SU-DHL-6 (cell line): Measurements from ENCODE around the gene ATIC.
A peak's percentile ranks its signal among the peaks of the same experiment; 100 is the strongest.

Experiments
- CTCF ChIP-seq: fragments of 200-600 bp; sonication (generic); IDR thresholded peaks from one replicate; pipeline ENCODE4 v1.5.1; 2017; ENCODE audit warnings: antibody characterized with exemption, mild to moderate bottlenecking, low read length, moderate library complexity; ENCODE audit not compliant: insufficient read depth, poor library complexity, severe bottlenecking
- EZH2phosphoT487 ChIP-seq: fragments of 200-600 bp; sonication (generic), shearing (Covaris generic); conservative IDR thresholded peaks from 2 replicates; pipeline ENCODE4 v1.6.1; 2018; ENCODE audit warnings: mild to moderate bottlenecking, antibody characterized with exemption, low read length, moderate library complexity, mixed read lengths

GRCh38 chr2:215269397-215270117, 42.3 kb upstream of the ATIC start:
- TF ChIP-seq CTCF (peak; percentile 69), EZH2phosphoT487 (no peak)
